Tibial nerve (tissue), 3 donors: Measurements from ENCODE around the gene USP5.

Source experiments
- POLR2A ChIP-seq, 2 donors: fragments of 450-650 bp; IDR thresholded peaks; one replicate each; pipeline ENCODE4 v1.6.1; 2017; ENCODE audit warnings: antibody characterized with exemption in 2 of 2, mild to moderate bottlenecking in 2 of 2, moderate library complexity in 2 of 2
- TF ChIP-seq, protein P1 (sequence below), 5 experiments: fragments of 200-600 bp in 3 of 5; fragments of 450-650 bp in 2 of 5; sonication (generic) in 3 of 5; IDR thresholded peaks; one replicate each; pipeline ENCODE4 v1.5.1; 2016 to 2019; ENCODE audit warnings: antibody characterized with exemption in 5 of 5, mild to moderate bottlenecking in 3 of 5, moderate library complexity in 2 of 5

- TF ChIP-seq POLR2A (IDR thresholded peaks at IDR 0.05): no peak
- TF ChIP-seq, protein P1, sequence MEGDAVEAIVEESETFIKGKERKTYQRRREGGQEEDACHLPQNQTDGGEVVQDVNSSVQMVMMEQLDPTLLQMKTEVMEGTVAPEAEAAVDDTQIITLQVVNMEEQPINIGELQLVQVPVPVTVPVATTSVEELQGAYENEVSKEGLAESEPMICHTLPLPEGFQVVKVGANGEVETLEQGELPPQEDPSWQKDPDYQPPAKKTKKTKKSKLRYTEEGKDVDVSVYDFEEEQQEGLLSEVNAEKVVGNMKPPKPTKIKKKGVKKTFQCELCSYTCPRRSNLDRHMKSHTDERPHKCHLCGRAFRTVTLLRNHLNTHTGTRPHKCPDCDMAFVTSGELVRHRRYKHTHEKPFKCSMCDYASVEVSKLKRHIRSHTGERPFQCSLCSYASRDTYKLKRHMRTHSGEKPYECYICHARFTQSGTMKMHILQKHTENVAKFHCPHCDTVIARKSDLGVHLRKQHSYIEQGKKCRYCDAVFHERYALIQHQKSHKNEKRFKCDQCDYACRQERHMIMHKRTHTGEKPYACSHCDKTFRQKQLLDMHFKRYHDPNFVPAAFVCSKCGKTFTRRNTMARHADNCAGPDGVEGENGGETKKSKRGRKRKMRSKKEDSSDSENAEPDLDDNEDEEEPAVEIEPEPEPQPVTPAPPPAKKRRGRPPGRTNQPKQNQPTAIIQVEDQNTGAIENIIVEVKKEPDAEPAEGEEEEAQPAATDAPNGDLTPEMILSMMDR (IDR thresholded peaks at IDR 0.05): no peak
These were observed 24.5 kb upstream of the USP5 start for GRCh38 chr12:6827437-6827911.
